ENCODE results near the gene XYLB.
"Not testable (repeated sequence)": the region's sequence is repeated elsewhere in the genome, so short reads cannot be mapped to it uniquely, and the experiment has no call there.

DNA sequence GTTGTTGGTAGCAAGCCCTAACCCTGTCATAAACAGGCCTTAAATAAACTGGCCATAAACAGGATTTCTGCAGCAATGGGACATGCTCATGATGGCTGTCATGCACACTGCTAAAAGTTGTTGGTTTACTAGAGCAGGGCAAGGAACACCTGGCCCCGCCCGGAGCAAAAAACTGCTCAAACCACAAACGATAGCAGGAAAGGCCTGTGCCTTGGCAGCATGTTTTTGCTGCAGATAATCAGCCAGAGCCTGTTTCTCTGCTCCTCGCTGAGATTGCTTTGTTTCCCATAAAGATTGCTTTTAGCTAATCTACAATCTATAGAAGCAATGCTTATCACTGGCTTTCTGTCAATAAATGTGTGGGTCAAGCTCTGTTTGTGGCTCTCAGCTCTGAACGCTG lies 74.2 kb downstream of the XYLB start:
- TF ChIP-seq, protein P1, sequence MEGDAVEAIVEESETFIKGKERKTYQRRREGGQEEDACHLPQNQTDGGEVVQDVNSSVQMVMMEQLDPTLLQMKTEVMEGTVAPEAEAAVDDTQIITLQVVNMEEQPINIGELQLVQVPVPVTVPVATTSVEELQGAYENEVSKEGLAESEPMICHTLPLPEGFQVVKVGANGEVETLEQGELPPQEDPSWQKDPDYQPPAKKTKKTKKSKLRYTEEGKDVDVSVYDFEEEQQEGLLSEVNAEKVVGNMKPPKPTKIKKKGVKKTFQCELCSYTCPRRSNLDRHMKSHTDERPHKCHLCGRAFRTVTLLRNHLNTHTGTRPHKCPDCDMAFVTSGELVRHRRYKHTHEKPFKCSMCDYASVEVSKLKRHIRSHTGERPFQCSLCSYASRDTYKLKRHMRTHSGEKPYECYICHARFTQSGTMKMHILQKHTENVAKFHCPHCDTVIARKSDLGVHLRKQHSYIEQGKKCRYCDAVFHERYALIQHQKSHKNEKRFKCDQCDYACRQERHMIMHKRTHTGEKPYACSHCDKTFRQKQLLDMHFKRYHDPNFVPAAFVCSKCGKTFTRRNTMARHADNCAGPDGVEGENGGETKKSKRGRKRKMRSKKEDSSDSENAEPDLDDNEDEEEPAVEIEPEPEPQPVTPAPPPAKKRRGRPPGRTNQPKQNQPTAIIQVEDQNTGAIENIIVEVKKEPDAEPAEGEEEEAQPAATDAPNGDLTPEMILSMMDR (IDR thresholded peaks at IDR 0.05): not testable (repeated sequence)
- not testable (repeated sequence) for TF ChIP-seq POLR2A (IDR thresholded peaks at IDR 0.05)

Measured in esophagus squamous epithelium (tissue), 4 donors.